CD1c-positive myeloid dendritic cell (primary cell): ENCODE data around the gene SLC30A3.

Source experiments
- DNase-seq: peaks from one replicate; pipeline ENCODE4 v3.0.0-alpha.2; 2016; ENCODE audit errors: extremely low spot score

The SLC30A3 gene

GRCh38 chr2:27261241-27261925, 1.5 kb downstream of the SLC30A3 start:
- no peak for DNase-seq

DNA sequence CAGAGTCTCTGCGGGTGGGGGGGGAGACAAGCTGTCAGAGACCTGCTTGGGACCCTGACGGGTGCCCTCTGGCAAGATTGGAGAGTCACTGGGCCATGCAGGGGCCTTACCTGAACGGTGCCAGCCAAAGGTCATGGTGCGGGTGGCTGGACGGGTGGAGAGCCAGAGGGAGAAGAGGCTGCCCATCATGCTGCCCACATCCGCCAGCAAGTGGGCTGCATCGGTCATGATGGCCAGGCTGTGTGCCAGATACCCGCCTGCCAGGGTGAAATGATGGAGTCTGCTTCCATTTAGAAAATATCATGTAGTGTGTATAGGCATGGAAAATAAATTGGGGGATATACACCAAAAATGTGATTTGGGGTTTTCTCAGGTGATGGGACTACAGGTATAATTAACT, 4.8 kb downstream of the SLC30A3 start:
- DNase-seq, result no peak

DNA sequence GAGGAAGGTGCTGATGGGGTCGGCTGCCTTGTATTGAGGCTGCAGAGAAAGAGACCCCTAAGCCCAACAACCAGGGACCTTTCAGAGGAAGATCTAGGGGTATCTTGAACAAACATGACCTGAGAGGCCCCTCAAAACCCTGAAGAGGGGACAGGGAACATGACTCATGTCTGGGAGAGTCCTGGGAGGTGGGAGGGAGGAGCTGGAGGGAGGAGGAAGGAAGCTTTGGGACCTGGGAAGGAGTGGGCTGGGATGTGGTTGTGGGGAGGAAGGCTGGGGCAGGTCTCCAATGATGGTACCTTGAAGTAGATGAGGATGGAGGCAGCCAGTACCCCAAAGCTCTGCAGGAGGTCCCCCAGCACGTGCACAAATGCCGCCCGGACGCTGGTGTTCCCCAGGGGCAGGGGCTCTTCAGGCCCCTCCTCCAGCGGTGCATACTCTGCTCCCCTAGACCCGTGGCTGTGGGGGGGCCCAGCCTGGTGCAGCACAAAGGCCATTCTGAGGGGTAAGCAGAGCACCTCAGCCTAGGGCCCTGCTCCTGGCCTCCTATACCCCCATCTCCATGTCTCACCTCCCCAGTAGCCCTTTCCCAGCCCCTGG, 5.9 kb downstream of the SLC30A3 start:
- DNase-seq, result no peak

GRCh38 chr2:27255660-27256059, 7.2 kb downstream of the SLC30A3 start:
- no peak for DNase-seq

DNA sequence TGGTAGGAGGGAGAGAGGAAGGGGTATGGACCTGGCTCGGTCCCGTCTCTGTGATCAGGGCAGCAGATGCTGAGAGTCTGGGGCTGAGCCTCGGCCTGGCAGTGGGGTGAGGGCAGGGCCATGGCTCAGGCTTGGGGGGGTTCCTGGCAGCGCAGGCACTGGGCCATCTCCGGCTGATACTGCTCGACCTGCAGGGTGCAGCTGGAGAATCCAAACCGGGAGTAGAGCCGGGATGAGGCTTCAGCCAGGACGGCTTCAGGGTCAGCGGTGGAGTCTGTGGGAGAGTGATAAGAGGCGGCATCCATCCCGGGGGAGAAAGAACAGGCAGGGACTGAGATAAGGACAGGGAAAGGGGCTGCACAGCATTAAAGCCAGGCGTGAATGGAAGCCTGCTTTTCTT, 7.7 kb downstream of the SLC30A3 start:
- no peak for DNase-seq

DNA sequence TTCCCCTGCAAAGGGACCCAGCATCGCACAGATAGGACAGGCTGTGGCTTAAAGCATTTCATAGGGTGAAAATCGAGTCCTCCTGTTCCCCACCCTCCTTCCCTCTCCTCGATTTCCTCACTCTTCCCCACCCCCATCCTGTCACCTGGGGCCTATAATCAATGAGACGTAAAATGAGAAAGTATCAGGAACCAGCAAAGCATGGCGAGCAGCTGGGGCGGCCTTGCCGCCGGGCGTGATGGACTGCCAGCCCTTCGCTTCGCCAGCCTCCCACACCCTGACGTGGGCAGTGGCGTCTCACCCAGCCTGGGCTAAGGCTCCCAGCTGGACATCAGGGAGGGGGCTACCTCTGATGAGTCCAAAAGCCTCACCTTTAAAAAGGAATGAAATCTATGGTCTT, 11.1 kb downstream of the SLC30A3 start:
- DNase-seq, result no peak

- no peak for DNase-seq
Measured at GRCh38 chr2:27250652-27251379, 12.0 kb downstream of the SLC30A3 start.

DNA sequence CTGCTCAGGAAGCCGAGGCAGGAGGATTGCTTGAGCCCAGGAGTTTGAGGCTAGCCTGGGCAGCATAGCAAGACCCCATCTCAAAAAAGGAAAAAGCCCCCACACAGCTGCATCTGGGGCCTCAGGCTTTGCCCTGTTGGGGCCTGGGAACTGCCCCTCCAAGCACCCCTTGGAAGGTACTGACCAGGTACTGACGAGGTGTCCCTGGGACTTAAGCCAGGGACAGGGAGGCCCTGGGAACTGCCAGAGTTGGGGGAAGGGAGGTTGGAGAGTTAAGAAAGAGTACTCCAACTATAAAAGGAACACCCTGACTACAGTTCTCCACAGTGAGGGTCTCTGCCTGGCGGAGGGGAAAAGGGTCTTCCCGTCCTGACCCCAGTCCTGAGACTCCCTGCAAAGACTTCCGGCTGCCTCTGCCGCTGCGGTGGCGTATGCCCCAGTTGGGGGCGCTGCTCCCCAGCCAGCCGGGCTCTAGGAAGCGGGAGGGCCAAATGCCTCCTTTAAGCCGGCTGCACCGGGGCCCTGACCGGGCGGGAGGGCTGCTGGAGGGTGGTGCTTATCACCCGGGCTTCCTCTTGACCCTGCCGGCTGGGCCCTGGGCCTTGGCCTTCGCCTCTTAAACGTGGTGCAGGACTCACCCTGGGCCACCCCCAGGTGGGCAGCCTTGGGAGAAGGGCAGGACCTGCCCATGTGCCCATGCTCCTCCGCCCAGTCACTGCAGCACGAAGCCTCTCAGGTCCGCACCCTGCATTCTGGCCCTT, 12.8 kb downstream of the SLC30A3 start:
- peak; percentile 74 for DNase-seq

- DNase-seq, result no peak
Measured at GRCh38 chr2:27249159-27249890, 13.5 kb downstream of the SLC30A3 start.

GRCh38 chr2:27247893-27248292, 15.0 kb downstream of the SLC30A3 start:
- DNase-seq, result no peak

DNA sequence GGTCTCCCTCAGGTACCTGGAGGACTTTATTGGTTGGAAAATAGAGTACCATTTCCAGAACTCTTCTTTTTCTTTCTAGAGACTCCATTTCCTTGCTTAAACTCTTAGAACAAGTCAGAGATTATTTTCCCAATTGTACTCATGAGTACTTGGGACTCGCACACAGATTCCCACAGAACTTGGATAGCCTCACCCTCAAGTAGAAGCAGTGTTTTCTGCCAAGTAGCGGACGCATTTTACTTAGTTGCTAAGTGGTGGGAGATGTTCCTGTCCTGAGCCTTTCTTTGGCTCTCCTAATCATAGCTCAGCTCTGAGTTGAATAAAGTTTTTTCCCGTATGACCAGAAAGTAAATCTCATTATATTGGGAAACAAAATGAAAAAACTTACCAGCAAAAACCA, 17.2 kb downstream of the SLC30A3 start:
- DNase-seq, result no peak

DNA sequence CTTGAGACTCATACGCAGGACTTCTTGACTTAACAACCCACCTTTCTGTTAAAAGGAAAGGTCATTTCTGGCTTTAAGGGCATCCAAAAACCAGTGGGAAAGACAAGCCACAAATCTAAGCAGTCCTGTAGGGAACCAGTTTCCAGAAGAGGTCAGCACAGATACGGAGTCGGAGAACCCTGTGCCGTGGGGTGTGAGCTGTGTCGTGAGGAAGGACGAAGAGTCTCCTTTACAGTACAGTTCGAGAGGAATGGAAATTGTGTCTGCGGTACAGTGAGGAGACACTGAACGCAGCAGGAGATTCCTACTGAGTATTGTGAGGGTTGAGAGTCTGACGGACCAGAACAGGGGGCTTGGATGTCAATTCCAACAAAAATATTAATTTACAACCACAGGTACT, 17.7 kb downstream of the SLC30A3 start:
- DNase-seq, result no peak

GRCh38 chr2:27243391-27244130, 19.3 kb downstream of the SLC30A3 start:
- DNase-seq, result no peak

- DNase-seq, result no peak
Measured at GRCh38 chr2:27242614-27242951, 20.3 kb downstream of the SLC30A3 start.

DNA sequence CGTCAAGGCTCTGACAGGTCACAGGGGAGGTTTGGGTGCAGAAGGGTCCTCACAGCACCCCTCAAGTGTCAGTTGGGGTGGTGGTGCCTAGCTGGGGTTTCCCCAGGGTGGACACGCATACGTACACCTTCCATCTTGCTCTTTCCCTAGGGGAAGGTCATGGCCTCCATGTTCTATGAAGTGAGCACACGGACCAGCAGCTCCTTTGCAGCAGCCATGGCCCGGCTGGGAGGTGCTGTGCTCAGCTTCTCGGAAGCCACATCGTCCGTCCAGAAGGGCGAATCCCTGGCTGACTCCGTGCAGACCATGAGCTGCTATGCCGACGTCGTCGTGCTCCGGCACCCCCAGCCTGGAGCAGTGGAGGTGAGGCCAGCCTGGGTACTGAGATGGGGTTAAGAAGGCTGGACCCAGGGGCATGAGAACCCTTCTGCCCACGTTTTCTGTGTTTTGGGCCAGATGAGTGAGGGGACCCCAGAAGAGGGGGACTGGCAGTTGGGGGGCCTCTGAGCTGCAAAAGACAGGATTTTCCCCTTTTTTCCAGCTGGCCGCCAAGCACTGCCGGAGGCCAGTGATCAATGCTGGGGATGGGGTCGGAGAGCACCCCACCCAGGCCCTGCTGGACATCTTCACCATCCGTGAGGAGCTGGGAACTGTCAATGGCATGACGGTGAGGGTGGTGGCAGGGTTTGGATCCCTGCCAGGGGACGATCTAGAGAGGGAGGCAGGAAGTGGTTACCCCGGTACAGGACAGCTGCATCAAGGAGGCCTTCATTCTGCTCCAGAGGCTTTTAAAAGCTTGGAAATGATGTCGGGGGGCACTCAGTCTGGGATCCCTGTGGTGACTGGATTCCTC, 20.9 kb downstream of the SLC30A3 start:
- no peak for DNase-seq

GRCh38 chr2:27240406-27240805, 22.4 kb downstream of the SLC30A3 start:
- DNase-seq, result no peak

GRCh38 chr2:27238976-27239375, 23.9 kb downstream of the SLC30A3 start:
- DNase-seq, result no peak

DNA sequence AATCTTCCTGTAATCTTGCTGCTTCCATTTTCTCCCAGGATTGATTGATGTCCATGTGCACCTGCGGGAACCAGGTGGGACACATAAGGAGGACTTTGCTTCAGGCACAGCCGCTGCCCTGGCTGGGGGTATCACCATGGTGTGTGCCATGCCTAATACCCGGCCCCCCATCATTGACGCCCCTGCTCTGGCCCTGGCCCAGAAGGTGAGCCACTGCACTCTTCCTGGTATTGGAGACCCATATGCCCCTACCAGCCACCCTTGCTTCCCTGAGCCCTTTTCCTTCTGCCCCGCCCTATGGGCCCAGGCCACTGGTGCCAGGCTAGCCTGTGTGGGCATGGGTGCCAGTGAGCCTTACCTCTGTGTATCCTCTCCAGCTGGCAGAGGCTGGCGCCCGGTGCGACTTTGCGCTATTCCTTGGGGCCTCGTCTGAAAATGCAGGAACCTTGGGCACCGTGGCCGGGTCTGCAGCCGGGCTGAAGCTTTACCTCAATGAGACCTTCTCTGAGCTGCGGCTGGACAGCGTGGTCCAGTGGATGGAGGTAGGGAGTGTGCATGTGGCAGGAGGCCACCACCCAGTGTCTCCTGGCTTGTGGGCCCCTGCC, 25.4 kb downstream of the SLC30A3 start:
- DNase-seq, result no peak

DNA sequence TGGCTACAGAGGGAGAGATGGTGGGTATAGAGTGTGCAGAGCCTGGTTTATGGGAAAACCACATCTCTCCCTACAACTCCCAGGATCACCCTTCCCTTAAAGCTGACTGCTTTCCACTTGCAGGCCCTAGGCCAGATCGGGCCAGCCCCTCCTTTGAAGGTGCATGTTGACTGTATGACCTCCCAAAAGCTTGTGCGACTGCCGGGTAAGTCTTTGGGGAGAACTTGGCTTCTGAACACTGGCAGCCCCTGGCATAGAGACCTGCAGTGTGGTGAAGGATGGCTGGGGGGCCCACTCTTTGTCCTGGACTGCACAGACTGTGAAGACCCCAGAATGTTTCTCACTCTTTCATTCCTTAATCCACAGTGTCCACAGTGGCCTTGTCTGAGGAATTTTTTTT, 26.2 kb downstream of the SLC30A3 start:
- DNase-seq, result no peak

GRCh38 chr2:27236136-27236535, 26.7 kb downstream of the SLC30A3 start:
- DNase-seq, result no peak
